ENCODE data around the gene PPP1R2. TPM values are rescaled to one million over a fixed set of nuclear protein-coding genes. Genes with fewer than 3 reads are reported as not detected.

Gene PPP1R2
- total and polyA plus RNA-seq, 2 of the 13 experiments (the other 11 are each of a cell fraction or from before 2014, with no cell fraction given): 36.5 to 86.5 TPM

DNA sequence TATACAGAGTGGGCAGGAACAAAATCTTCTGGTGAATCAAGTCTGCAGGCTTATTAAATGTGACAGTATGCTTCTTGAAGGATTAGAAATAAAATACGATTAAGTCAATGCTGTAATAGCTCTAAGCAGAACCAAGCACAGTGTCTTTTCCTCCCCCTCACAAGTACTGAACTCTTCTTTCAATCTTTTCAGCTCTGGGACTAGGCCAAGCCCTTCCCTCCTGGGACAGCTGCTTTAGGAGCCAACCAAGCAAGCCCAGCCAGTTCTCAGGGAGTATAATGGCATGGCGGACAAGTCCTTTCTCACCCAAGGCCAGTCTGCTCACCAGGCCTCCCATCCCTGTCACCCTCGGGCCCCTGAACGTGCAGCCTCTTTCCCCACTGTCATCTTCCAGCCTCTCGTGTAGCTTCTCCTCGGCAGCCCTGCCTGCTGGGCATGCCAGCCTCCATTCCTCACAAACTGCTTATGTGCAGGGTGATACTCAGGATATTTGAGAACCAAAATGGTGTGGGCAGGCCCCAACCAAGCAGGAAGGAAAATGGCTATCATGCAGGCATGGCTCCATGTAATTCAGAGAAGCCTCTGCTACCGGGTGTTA, 8.4 kb upstream of the PPP1R2 start:
- ATAC-seq: no peak

More for the DNA sequence above, 8.4 kb upstream of the PPP1R2 start:
- intact Hi-C loops (cut with micrococcal nuclease; ENCODE audit: unreplicated experiment): loop anchor here (1.0 kb wide), 1 partner anchor 14 kb away; no protein-coding TSS in a partner anchor
- Histone ChIP-seq H4K20me1 (ENCODE audit: insufficient read depth, low read length) (no peaks in the 10 kb centered on the region), H3K4me3 (replicated peaks in 1 of 3; ENCODE audit: insufficient read depth in 1 of 3, low read depth in 2 of 3, low read length in 3 of 3) (no peak overlapping the region), H3K79me2 (ENCODE audit: insufficient read depth, low read length) (no peaks in the 10 kb centered on the region), H2AFZ (ENCODE audit: low read length) (no peak overlapping the region), H3K4me1 (ENCODE audit: insufficient read depth, low read length) (peaks cover 83% of the 10 kb centered on the region), H3K36me3 (replicated peaks in 1 of 2; ENCODE audit: control insufficient read depth in 1 of 2, insufficient read depth in 2 of 2, low read length in 2 of 2) (no peaks in the 10 kb centered on the region), H3K27ac (ENCODE audit: extremely low read length, insufficient read depth, low read length) (no peak overlapping the region), H3K27me3 (ENCODE audit: control insufficient read depth in 1 of 2, insufficient read depth in 2 of 2, low read length in 2 of 2) (no peaks in the 10 kb centered on the region), H3K9me3 (ENCODE audit: low read length) (no peaks in the 10 kb centered on the region), H3K4me2 (ENCODE audit: low read depth, low read length) (no peak overlapping the region), H3K9ac (ENCODE audit: insufficient read depth, low read depth, low read length) (no peak overlapping the region)
- FAIRE-seq (no peak), DNase-seq (ENCODE audit: low spot score) (no peak)
- TF ChIP-seq, protein P1, sequence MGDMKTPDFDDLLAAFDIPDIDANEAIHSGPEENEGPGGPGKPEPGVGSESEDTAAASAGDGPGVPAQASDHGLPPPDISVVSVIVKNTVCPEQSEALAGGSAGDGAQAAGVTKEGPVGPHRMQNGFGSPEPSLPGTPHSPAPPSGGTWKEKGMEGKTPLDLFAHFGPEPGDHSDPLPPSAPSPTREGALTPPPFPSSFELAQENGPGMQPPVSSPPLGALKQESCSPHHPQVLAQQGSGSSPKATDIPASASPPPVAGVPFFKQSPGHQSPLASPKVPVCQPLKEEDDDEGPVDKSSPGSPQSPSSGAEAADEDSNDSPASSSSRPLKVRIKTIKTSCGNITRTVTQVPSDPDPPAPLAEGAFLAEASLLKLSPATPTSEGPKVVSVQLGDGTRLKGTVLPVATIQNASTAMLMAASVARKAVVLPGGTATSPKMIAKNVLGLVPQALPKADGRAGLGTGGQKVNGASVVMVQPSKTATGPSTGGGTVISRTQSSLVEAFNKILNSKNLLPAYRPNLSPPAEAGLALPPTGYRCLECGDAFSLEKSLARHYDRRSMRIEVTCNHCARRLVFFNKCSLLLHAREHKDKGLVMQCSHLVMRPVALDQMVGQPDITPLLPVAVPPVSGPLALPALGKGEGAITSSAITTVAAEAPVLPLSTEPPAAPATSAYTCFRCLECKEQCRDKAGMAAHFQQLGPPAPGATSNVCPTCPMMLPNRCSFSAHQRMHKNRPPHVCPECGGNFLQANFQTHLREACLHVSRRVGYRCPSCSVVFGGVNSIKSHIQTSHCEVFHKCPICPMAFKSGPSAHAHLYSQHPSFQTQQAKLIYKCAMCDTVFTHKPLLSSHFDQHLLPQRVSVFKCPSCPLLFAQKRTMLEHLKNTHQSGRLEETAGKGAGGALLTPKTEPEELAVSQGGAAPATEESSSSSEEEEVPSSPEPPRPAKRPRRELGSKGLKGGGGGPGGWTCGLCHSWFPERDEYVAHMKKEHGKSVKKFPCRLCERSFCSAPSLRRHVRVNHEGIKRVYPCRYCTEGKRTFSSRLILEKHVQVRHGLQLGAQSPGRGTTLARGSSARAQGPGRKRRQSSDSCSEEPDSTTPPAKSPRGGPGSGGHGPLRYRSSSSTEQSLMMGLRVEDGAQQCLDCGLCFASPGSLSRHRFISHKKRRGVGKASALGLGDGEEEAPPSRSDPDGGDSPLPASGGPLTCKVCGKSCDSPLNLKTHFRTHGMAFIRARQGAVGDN (CRISPR knock-in tag; IDR thresholded peaks at IDR 0.05): peak; percentile 33; the same call in 1 of the 2 replicates
- TF ChIP-seq ZFX (CRISPR knock-in tag; IDR thresholded peaks at IDR 0.05; ENCODE audit: low read depth) (0 out of 2 replicates have a peak, but pooled peaks have one; percentile 12), FOXK2 (IDR thresholded peaks at IDR 0.05) (no peak), ATRX (CRISPR knock-in tag; IDR thresholded peaks at IDR 0.05; ENCODE audit: borderline replicate concordance) (no peak), NFYC (CRISPR knock-in tag; IDR thresholded peaks at IDR 0.05) (no peak), ZNF256 (CRISPR knock-in tag; conservative IDR thresholded peaks at IDR 0.05) (no peak), TOPORS (CRISPR knock-in tag; IDR thresholded peaks at IDR 0.05) (no peak)
- no TSS peak for BruUV-seq (replicated peaks)
- WGBS (ENCODE audit: low lambda C conversion rate): 49% methylated on average over 7 of the region's 7 CpGs
- CTCF ChIA-PET (ENCODE audit: low intra/inter-chr PET ratio, low total read pairs): no interaction called here
- POLR2A ChIA-PET: interaction anchor here (0.5 to 0.9 kb wide), 2 partner anchors 9 to 198 kb away, joined by 3 read pairs; no protein-coding TSS in a partner anchor
- in situ Hi-C loops (cut with HindIII; ENCODE audit: extremely low pct_ligation_motif_present, low pct_unique_long_range_greater_than_20kb): no loop called here
